HCT116 (cell line): ENCODE results near the gene RNF112. TPM values are rescaled to one million over a fixed set of nuclear protein-coding genes. Genes with fewer than 3 reads are reported as not detected.

Experiments used
- ATAC-seq: fragments of 200-7000 bp; cut with Tn5 transposase; 2 replicates; pipeline ENCODE4 v1.9.1; 2020; ENCODE audit warnings: mild to moderate bottlenecking, moderate library complexity
- BruUV-seq: library from RNA; stranded (reverse); fragments of 400-500 nt; replicated peaks from 2 replicates; lab custom pipeline; 2021; lab: Mats Ljungman, UMichigan
- CTCF ChIA-PET: fragments of 300-600 bp; sonication (Branson Sonifier 250); formaldehyde crosslinking; loops from one replicate; lab custom pipeline; 2021; ENCODE audit warnings: antibody characterized with exemption; lab: Charles Lee
- POLR2A ChIA-PET: fragments of 300-600, 350-600 bp; sonication (Branson Sonifier 250); formaldehyde crosslinking; loops from one replicate; lab custom pipeline; 2021; ENCODE audit warnings: antibody characterized with exemption; lab: Charles Lee
- RAD21 ChIA-PET, 2 experiments: fragments of 300-600 bp; sonication (Branson Sonifier 250); formaldehyde crosslinking; loops; one replicate each; lab custom pipeline; 2023; ENCODE audit warnings: low total read pairs in 2 of 2; ENCODE audit not compliant: uncharacterized antibody in 2 of 2, unreplicated experiment in 2 of 2, low non-redundant PET in 1 of 2; lab: Charles Lee
- DNase-seq: peaks from one replicate; pipeline ENCODE4 v3.0.0-alpha.2; 2010; ENCODE audit warnings: low read depth, low spot score
- H2AFZ ChIP-seq: fragments of 200-600 bp; shearing (Covaris generic), sonication (generic); 2 replicates; pipeline ENCODE4 v1.6.1; 2017; ENCODE audit warnings: low read depth, mixed run types, mixed read lengths, antibody characterized with exemption, low read length; ENCODE audit not compliant: poor library complexity, severe bottlenecking
- H3K27ac ChIP-seq: 2 replicates; pipeline ENCODE4 v1.5.1; 2012; ENCODE audit warnings: low read depth, low read length
- H3K27me3 ChIP-seq: fragments of 200-600 bp; sonication (generic); 2 replicates; pipeline ENCODE4 v1.6.1; 2016; ENCODE audit warnings: mixed run types, low read length, mixed read lengths; ENCODE audit not compliant: insufficient read depth
- H3K36me3 ChIP-seq, 2 experiments: fragments of 200-500 bp in 1 of 2; fragments of 200-600 bp in 1 of 2; sonication (Bioruptor generic) in 1 of 2; sonication (generic) in 1 of 2; 2 replicates each; pipeline versions ENCODE4 v1.5.1 to v1.6.1; 2014 to 2016; ENCODE audit warnings: low read length in 2 of 2, inconsistent platforms in 1 of 2, mixed read lengths in 1 of 2, mixed run types in 1 of 2; ENCODE audit not compliant: insufficient read depth in 2 of 2, control insufficient read depth in 1 of 2
- H3K4me1 ChIP-seq, 2 experiments: fragments of 200-600 bp in 1 of 2; sonication (generic) in 1 of 2; 2 replicates each; pipeline versions ENCODE4 v1.5.1 to v1.6.1; 2012 to 2017; ENCODE audit warnings: low read length in 2 of 2, inconsistent platforms in 1 of 2, mild to moderate bottlenecking in 1 of 2, mixed read lengths in 1 of 2, mixed run types in 1 of 2, moderate library complexity in 1 of 2; ENCODE audit not compliant: insufficient read depth in 2 of 2, control insufficient read depth in 1 of 2
- H3K4me2 ChIP-seq: fragments of 200-600 bp; sonication (generic); 2 replicates; pipeline ENCODE4 v1.6.1; 2017; ENCODE audit warnings: mixed run types, low read length, mixed read lengths
- H3K4me3 ChIP-seq, 2 experiments: fragments of 200-600 bp in 1 of 2; sonication (generic) in 1 of 2; replicated peaks in 1 of 2; 2 replicates each; pipeline ENCODE4 v1.5.1; 2011 to 2016; ENCODE audit warnings: low read length in 2 of 2, control low read depth in 1 of 2, low read depth in 1 of 2, mild to moderate bottlenecking in 1 of 2, mixed read lengths in 1 of 2, mixed run types in 1 of 2
- H3K79me2 ChIP-seq: fragments of 200-600 bp; sonication (generic); 2 replicates; pipeline ENCODE4 v1.6.1; 2017; ENCODE audit warnings: mild to moderate bottlenecking, mixed run types, low read length, moderate library complexity, mixed read lengths; ENCODE audit not compliant: insufficient read depth
- H3K9ac ChIP-seq: fragments of 200-600 bp; sonication (generic); 2 replicates; pipeline ENCODE4 v1.6.1; 2016; ENCODE audit warnings: low read length, mixed read lengths
- H3K9me2 ChIP-seq: fragments of 200-600 bp; sonication (generic), shearing (Covaris generic); 2 replicates; pipeline ENCODE4 v1.6.1; 2017; ENCODE audit warnings: mixed run types, mild to moderate bottlenecking, moderate library complexity; ENCODE audit not compliant: insufficient read depth
- H3K9me3 ChIP-seq, 2 experiments: fragments of 200-500 bp in 1 of 2; fragments of 200-600 bp in 1 of 2; sonication (Bioruptor generic) in 1 of 2; sonication (generic) in 1 of 2; 2 replicates each; pipeline ENCODE4 v1.6.1; 2014 to 2017; ENCODE audit warnings: low read length in 2 of 2, mixed read lengths in 2 of 2, inconsistent platforms in 1 of 2, low read depth in 1 of 2, mild to moderate bottlenecking in 1 of 2, mixed run types in 1 of 2, moderate library complexity in 1 of 2; ENCODE audit not compliant: control insufficient read depth in 1 of 2, insufficient read depth in 1 of 2
- H4K20me1 ChIP-seq: fragments of 200-600 bp; sonication (generic), shearing (Covaris generic); 2 replicates; pipeline ENCODE4 v1.6.1; 2017; ENCODE audit warnings: mixed run types, mild to moderate bottlenecking, moderate library complexity; ENCODE audit not compliant: insufficient read depth
- CTCF ChIP-seq, 3 experiments: fragments of 200-600 bp in 1 of 3; sonication (generic) in 1 of 3; IDR thresholded peaks in 2 of 3; conservative IDR thresholded peaks in 1 of 3; 2 replicates each; pipeline ENCODE4 v1.5.1; 2012 to 2017; ENCODE audit warnings: low read depth in 2 of 3, low read length in 2 of 3, antibody characterized with exemption in 1 of 3, borderline replicate concordance in 1 of 3, control low read depth in 1 of 3, mild to moderate bottlenecking in 1 of 3, mixed read lengths in 1 of 3, mixed run types in 1 of 3, moderate library complexity in 1 of 3; ENCODE audit not compliant: insufficient read depth in 1 of 3
- ELF1 ChIP-seq: IDR thresholded peaks from 2 replicates; pipeline ENCODE4 v1.6.1; 2012; ENCODE audit warnings: low read depth, borderline replicate concordance
- EZH2phosphoT487 ChIP-seq: fragments of 200-600 bp; IDR thresholded peaks from 2 replicates; pipeline ENCODE4 v1.6.1; 2018; ENCODE audit warnings: antibody characterized with exemption, borderline replicate concordance
- JUND ChIP-seq: IDR thresholded peaks from 2 replicates; pipeline ENCODE4 v1.6.1; 2012
- POLR2A ChIP-seq: IDR thresholded peaks from 2 replicates; pipeline ENCODE4 v1.7.0; 2011; ENCODE audit warnings: borderline replicate concordance; ENCODE audit not compliant: insufficient read depth, insufficient read length; ENCODE audit errors: extremely low read depth
- SIN3A ChIP-seq: IDR thresholded peaks from 2 replicates; pipeline ENCODE4 v1.6.1; 2012; ENCODE audit warnings: low read depth
- TCF7L2 ChIP-seq: IDR thresholded peaks from 2 replicates; pipeline ENCODE4 v1.7.0; 2011; ENCODE audit warnings: borderline replicate concordance, inconsistent platforms; ENCODE audit not compliant: insufficient read depth, insufficient read length; ENCODE audit errors: extremely low read depth
- ZFX ChIP-seq: fragments of 450-650 bp; IDR thresholded peaks from 2 replicates; pipeline ENCODE4 v1.6.1; 2017
- ZNF274 ChIP-seq: fragments of 200-500 bp; sonication (Bioruptor generic); IDR thresholded peaks from 2 replicates; pipeline ENCODE4 v1.6.1; 2014; ENCODE audit warnings: mild to moderate bottlenecking, low read depth, low read length, inconsistent platforms
- intact Hi-C: fragments of 100-400 bp; cut with micrococcal nuclease; formaldehyde crosslinking; loops from 2 replicates; pipeline ENCODE4 v1.10.0; 2022
- total RNA-seq: library from RNA; stranded (reverse); gene quantifications from one replicate; pipeline ENCODE4 v1.2.1, GENCODE V29; 2021; ENCODE audit not compliant: unreplicated experiment
- TF ChIP-seq, protein P1 (sequence below): IDR thresholded peaks from 2 replicates; pipeline ENCODE4 v1.6.1; 2012

Gene RNF112
- total RNA-seq, 1 experiment from 2014 or later, result 0.98 TPM

GRCh38 chr17:19404264-19404663, 6.8 kb upstream of the RNF112 start:
- no peak for DNase-seq
- TF ChIP-seq EZH2phosphoT487 (no peak), POLR2A (no peak), ZFX (no peak), CTCF (IDR thresholded peaks at IDR 0.05 in 2 of 3, conservative IDR thresholded peaks at IDR 0.05 in 1 of 3; ENCODE audit: borderline replicate concordance in 1 of 3, insufficient read depth in 1 of 3, low read depth in 2 of 3, low read length in 2 of 3) (no peak), TCF7L2 (no peak), SIN3A (no peak), JUND (no peak), ZNF274 (no peak), ELF1 (no peak)
- TF ChIP-seq, protein P1, sequence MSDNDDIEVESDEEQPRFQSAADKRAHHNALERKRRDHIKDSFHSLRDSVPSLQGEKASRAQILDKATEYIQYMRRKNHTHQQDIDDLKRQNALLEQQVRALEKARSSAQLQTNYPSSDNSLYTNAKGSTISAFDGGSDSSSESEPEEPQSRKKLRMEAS, result no peak
- Histone ChIP-seq H4K20me1 (no peaks in the 10 kb centered on the region), H3K4me2 (no peak overlapping the region), H3K9me3 (no peaks in the 10 kb centered on the region), H3K27ac (no peak overlapping the region), H3K36me3 (no peaks in the 10 kb centered on the region), H3K4me3 (no peak overlapping the region), H3K4me1 (peaks cover 0 to 4% of the 10 kb centered on the region in 2 experiments; a peak in 2 of 4 replicates), H3K27me3 (no peaks in the 10 kb centered on the region), H3K79me2 (no peaks in the 10 kb centered on the region), H2AFZ (no peak overlapping the region), H3K9ac (no peak overlapping the region), H3K9me2 (no peaks in the 10 kb centered on the region)
- ChIA-PET CTCF (no interaction called here), RAD21 (no interaction called here), POLR2A (no interaction called here)
- no peak for ATAC-seq
- no TSS peak for BruUV-seq
- intact Hi-C loops, result no loop called here
